ENCODE measurements around the gene DHRS12. TPM values are rescaled to one million over a fixed set of nuclear protein-coding genes. Genes with fewer than 3 reads are reported as not detected.

The DHRS12 gene
- total and polyA plus RNA-seq, 10 donors = 11.3 to 22.8 (median 16.9) TPM

DNA sequence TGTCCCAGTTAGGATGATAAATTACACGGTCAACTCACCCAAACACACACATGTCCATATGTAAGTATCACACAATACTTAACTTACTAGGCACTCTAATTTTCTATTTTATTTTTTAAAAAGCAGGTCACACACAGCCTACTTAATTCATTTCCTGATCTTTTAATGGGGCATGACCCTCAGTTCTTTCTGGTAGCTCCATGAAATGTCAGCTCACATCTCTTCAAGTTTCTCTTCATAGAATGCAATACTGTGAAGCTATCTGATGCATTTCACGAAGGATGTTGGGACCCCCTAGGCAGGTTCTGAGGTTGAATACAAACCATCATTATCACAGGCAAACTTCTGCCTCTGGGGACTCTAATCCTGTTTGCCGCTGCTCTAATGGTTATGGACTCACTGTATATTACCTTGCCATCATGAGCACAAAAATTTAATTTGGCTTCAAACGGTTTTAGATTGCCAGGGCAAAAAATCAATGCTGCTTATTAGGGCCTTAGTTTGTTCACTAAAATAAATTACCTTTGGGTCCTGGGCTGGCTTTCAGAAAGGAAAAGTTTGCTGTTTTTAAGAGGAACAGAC is 16.1 kb upstream of the DHRS12 start:
- H3K9me3 ChIP-seq = no peaks in the 10 kb centered on the region
- 81 to 88% (median 85%) methylated on average over 4 of the region's 4 CpGs for WGBS, 5 donors
- intact Hi-C loops (cut with DNase I; ENCODE audit: low total_unique reads) = no loop called here
- H3K4me3 ChIP-seq = no peak overlapping the region
- H3K36me3 ChIP-seq = no peaks in the 10 kb centered on the region
- TF ChIP-seq POLR2AphosphoS5 (IDR thresholded peaks at IDR 0.05) (no peak), POLR2A (IDR thresholded peaks at IDR 0.05) (no peak)
- TF ChIP-seq, protein P1, sequence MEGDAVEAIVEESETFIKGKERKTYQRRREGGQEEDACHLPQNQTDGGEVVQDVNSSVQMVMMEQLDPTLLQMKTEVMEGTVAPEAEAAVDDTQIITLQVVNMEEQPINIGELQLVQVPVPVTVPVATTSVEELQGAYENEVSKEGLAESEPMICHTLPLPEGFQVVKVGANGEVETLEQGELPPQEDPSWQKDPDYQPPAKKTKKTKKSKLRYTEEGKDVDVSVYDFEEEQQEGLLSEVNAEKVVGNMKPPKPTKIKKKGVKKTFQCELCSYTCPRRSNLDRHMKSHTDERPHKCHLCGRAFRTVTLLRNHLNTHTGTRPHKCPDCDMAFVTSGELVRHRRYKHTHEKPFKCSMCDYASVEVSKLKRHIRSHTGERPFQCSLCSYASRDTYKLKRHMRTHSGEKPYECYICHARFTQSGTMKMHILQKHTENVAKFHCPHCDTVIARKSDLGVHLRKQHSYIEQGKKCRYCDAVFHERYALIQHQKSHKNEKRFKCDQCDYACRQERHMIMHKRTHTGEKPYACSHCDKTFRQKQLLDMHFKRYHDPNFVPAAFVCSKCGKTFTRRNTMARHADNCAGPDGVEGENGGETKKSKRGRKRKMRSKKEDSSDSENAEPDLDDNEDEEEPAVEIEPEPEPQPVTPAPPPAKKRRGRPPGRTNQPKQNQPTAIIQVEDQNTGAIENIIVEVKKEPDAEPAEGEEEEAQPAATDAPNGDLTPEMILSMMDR (IDR thresholded peaks at IDR 0.05 in 8 of 11, conservative IDR thresholded peaks at IDR 0.05 in 3 of 11) = no peak
- H3K27me3 ChIP-seq (replicated peaks in 1 of 7) = no peaks in the 10 kb centered on the region
- DNase-seq = no peak
- H3K27ac ChIP-seq = peak overlapping the region in 4 of 8 donors; percentile 13 to 95 (median 92)
- peaks cover 13 to 93% (median 64%) of the 10 kb centered on the region in 6 donors for H3K4me1 ChIP-seq

- no peaks in the 10 kb centered on the region for H3K9me3 ChIP-seq
- WGBS, 5 donors = 73 to 91% (median 83%) methylated on average over 3 of the region's 3 CpGs
- H3K4me3 ChIP-seq = no peak overlapping the region
- peaks cover 11 to 93% (median 64%) of the 10 kb centered on the region in 6 donors for H3K4me1 ChIP-seq
- TF ChIP-seq POLR2A (IDR thresholded peaks at IDR 0.05) (no peak), POLR2AphosphoS5 (IDR thresholded peaks at IDR 0.05) (no peak)
- TF ChIP-seq, protein P1 (IDR thresholded peaks at IDR 0.05 in 8 of 11, conservative IDR thresholded peaks at IDR 0.05 in 3 of 11) = no peak
- no peaks in the 10 kb centered on the region for H3K27me3 ChIP-seq (replicated peaks in 1 of 7)
- intact Hi-C loops (cut with DNase I; ENCODE audit: low total_unique reads) = loop anchor here (10.0 kb wide), 1 partner anchor 305 kb away; the partner anchor contains the start of gene NEK5
- no peaks in the 10 kb centered on the region for H3K36me3 ChIP-seq
- no peak for DNase-seq
- H3K27ac ChIP-seq = peak overlapping the region in 5 of 8 donors; percentile 13 to 95 (median 91)
Observed at GRCh38 chr13:51819544-51819943, 15.6 kb upstream of the DHRS12 start.

DNA sequence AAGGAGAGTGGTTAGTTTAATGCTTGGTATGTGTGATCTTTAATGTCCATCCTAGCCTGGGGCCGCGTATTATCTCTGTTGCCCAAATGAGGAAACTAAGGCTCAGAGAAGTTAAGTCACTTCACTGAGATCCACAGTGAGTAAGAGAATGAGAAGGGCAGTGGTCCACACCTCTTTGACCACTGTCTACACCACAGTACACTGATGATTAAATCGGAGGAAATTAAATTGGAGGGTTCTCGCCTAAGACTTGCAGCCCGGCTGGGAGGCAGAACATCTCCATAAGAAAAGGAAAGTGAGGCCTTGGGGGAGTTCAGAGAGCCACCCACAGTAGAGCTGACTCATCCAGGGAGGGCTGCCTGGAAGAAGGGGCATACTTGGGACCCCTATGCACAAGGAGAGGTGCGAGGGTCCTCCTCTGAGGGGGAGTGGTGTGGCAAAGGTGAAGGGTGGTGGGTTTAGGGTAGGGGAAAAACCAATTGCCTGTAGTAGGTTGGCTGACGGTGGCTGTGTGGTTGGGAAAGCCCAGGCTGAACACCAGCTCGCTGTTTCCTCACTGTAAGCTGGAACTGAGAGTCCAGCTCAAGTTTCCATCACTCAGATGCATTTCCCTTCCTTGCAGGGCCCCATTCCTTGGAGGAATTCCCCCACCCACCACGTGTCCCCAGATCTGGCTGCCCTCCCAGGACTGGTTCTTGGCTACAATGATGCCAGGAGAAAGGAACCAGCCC is 15.0 kb upstream of the DHRS12 start:
- Histone ChIP-seq H3K27ac (peak overlapping the region in 6 of 8 donors; percentile 15 to 95 (median 70)), H3K4me3 (no peak overlapping the region), H3K4me1 (peaks cover 11 to 93% (median 59%) of the 10 kb centered on the region in 6 donors), H3K36me3 (no peaks in the 10 kb centered on the region), H3K9me3 (no peaks in the 10 kb centered on the region), H3K27me3 (replicated peaks in 1 of 7) (no peaks in the 10 kb centered on the region)
- no peak for DNase-seq
- 57 to 75% (median 65%) methylated on average over 9 of the region's 9 CpGs for WGBS, 5 donors
- TF ChIP-seq, protein P1 (IDR thresholded peaks at IDR 0.05 in 8 of 11, conservative IDR thresholded peaks at IDR 0.05 in 3 of 11) = no peak
- TF ChIP-seq POLR2A (IDR thresholded peaks at IDR 0.05) = no peak
- TF ChIP-seq POLR2AphosphoS5 (IDR thresholded peaks at IDR 0.05) = no peak
- intact Hi-C loops (cut with DNase I; ENCODE audit: low total_unique reads) = loop anchor here (10.0 kb wide), 1 partner anchor 306 kb away; the partner anchor contains the start of gene NEK5

GRCh38 chr13:51818276-51818675 is 14.3 kb upstream of the DHRS12 start:
- Histone ChIP-seq H3K4me1 (peaks cover 11 to 93% (median 53%) of the 10 kb centered on the region in 6 donors), H3K9me3 (no peaks in the 10 kb centered on the region), H3K36me3 (no peaks in the 10 kb centered on the region), H3K27me3 (replicated peaks in 1 of 7) (no peaks in the 10 kb centered on the region), H3K27ac (peak overlapping the region in 3 of 8 donors; percentile 91 to 95 (median 92)), H3K4me3 (no peak overlapping the region)
- intact Hi-C loops (cut with DNase I; ENCODE audit: low total_unique reads) = loop anchor here (10.0 kb wide), 1 partner anchor 307 kb away; the partner anchor contains the start of gene NEK5
- WGBS, 5 donors = 94 to 98% (median 97%) methylated on average over 4 of the region's 4 CpGs
- TF ChIP-seq POLR2AphosphoS5 (IDR thresholded peaks at IDR 0.05) = no peak
- TF ChIP-seq, protein P1 (IDR thresholded peaks at IDR 0.05 in 8 of 11, conservative IDR thresholded peaks at IDR 0.05 in 3 of 11) = no peak
- no peak for TF ChIP-seq POLR2A (IDR thresholded peaks at IDR 0.05)
- no peak for DNase-seq

All from spleen (tissue), 11 donors.